Bladder microvascular endothelial cell (primary cell): Measurements from ENCODE around the gene ZBTB16. TPM values are rescaled to one million over a fixed set of nuclear protein-coding genes. Genes with fewer than 3 reads are reported as not detected.

ENCODE experiments used
- total RNA-seq: library from RNA; depleted of rRNA; stranded (reverse); fragments of >200 nt; gene quantifications from 2 replicates; pipeline ENCODE4 v1.2.3, GENCODE V29; 2014

Gene ZBTB16, protein sequence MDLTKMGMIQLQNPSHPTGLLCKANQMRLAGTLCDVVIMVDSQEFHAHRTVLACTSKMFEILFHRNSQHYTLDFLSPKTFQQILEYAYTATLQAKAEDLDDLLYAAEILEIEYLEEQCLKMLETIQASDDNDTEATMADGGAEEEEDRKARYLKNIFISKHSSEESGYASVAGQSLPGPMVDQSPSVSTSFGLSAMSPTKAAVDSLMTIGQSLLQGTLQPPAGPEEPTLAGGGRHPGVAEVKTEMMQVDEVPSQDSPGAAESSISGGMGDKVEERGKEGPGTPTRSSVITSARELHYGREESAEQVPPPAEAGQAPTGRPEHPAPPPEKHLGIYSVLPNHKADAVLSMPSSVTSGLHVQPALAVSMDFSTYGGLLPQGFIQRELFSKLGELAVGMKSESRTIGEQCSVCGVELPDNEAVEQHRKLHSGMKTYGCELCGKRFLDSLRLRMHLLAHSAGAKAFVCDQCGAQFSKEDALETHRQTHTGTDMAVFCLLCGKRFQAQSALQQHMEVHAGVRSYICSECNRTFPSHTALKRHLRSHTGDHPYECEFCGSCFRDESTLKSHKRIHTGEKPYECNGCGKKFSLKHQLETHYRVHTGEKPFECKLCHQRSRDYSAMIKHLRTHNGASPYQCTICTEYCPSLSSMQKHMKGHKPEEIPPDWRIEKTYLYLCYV
- total RNA-seq, result 27.5 and 30.0 TPM in 2 replicates

GRCh38 chr11:114059278-114059983 lies at the start of gene ZBTB16:
Gene ZBTB16, plus strand, starts transcription at chr11:114059711. Its CDS starts 3,590 bp downstream, at chr11:114063301.

GRCh38 chr11:114295676-114296604 lies 236.4 kb downstream of the ZBTB16 start, which contains the start of gene NNMT:
Gene NNMT, plus strand, starts transcription at chr11:114296399. Its CDS starts 158 bp downstream, at chr11:114296557.

Other genes starting within 250 kb of the ZBTB16 start
- 30.8 and 39.6 TPM in 2 replicates for gene USP28, start 184.1 kb upstream of the ZBTB16 start, total RNA-seq
- gene HTR3B, start 154.9 kb upstream of the ZBTB16 start, total RNA-seq, result not detected in 2 replicates
- gene HTR3A, start 84.6 kb upstream of the ZBTB16 start, total RNA-seq, result not detected in 2 replicates
- 188 and 288 TPM in 2 replicates for gene NNMT, start 236.7 kb downstream of the ZBTB16 start, total RNA-seq